Gastroesophageal sphincter (tissue), 3 donors: Measurements from ENCODE around the gene FBXL3.

Source experiments
- CTCF ChIP-seq, 4 experiments: fragments of 200-600 bp in 2 of 4; fragments of 450-650 bp in 2 of 4; sonication (generic) in 1 of 4; IDR thresholded peaks; one replicate each; pipeline ENCODE4 v1.5.1; 2017 to 2019; ENCODE audit warnings: antibody characterized with exemption in 4 of 4, mild to moderate bottlenecking in 2 of 4, moderate library complexity in 2 of 4
- POLR2A ChIP-seq, 2 donors: fragments of 450-650 bp; IDR thresholded peaks; one replicate each; pipeline ENCODE4 v1.6.1; 2017; ENCODE audit warnings: antibody characterized with exemption in 2 of 2, mild to moderate bottlenecking in 2 of 2, moderate library complexity in 1 of 2
- POLR2AphosphoS5 ChIP-seq: sonication (generic); formaldehyde crosslinking; IDR thresholded peaks from one replicate; pipeline ENCODE4 v1.6.1; 2017; ENCODE audit warnings: antibody characterized with exemption

GRCh38 chr13:76992548-76993001, 34.4 kb downstream of the FBXL3 start:
- TF ChIP-seq POLR2AphosphoS5: no peak
- TF ChIP-seq CTCF (IDR thresholded peaks at IDR 0.05): no peak
- no peak for TF ChIP-seq POLR2A (IDR thresholded peaks at IDR 0.05)
